NCI-H187 treated with DMSO at 0.1 percent for 48 hours (cell line): ENCODE data around the gene PEG3.

ENCODE experiments used
- DNase-seq: peaks from one replicate; lab custom pipeline; 2025; lab: John Stamatoyannopoulos, UW

Gene PEG3

DNA sequence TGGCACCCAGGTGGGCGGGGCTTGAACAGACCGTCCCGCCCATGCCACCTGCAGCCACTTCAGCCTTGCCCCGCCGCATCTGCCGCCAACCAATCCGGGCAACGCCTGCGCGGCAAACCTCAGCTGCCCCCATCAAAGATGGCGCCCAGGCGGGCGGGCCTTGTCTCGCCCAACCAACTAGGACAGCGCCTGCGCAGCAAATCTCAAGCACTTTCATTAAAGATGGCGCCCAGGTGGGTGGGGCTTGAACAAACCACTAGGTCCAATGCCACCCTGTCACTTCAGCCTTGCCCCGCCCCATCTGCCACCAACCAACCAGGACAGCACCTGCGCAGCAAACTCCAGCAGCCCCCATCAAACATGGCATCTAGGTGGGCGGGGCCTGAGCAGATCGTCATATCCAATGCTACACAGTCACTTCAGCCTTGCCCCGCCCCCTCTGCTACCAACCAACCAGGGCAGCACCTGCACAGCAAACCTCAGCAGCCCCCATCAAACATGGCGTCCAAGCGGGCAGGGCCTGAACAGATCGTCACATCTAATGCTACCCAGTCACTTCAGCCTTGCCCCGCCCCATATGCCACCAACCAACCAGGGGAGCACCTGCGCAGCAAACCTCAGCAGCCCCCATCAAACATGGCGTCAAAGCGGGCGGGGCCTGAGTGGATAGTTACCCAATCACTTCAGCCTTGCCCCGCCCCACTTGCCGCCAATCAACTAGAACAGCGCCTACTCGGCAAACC is 1.4 kb downstream of the PEG3 start:
- DNase-seq: no peak

DNA sequence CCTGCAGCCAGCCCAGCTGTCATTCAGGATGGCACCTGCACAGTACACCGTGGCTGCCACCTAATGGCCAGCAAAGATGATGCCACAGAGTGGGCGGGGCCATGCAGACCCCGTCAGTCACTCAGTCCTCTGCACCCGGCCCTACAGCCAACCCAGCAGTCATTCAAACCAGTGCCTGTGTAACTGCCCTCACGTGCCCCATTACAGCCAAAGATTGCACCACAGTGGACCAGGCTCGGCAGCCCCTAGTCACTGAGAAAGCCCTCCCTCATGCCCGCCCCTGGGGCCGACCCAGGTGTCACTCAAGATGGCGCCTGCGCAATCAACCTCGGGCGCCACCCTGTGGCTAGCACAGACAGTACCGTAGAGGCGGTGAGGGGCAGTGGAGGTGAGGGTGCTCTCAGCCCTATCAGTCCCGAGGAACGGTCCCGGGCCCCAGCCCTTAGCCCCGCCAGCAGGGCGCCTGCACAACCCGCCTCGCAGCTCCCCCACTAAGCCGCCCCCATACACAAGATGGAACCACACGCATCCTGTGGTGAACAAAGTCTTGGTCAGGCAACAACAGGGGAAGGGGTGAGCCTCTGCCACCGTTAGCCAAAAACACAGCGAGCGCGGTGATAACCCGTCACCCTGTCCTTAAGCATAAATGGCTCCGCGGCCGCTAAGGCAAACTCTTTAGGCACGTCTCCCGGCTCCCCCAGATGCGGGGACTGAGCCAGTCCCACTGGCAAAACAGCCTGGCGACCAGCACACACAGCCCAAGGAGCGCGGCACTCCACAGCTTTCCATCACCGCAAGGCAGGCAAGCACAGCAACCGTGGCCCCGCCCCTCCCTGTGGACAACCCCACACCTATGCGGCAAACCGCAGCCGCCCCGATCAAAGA is 2.3 kb downstream of the PEG3 start:
- DNase-seq: no peak

DNA sequence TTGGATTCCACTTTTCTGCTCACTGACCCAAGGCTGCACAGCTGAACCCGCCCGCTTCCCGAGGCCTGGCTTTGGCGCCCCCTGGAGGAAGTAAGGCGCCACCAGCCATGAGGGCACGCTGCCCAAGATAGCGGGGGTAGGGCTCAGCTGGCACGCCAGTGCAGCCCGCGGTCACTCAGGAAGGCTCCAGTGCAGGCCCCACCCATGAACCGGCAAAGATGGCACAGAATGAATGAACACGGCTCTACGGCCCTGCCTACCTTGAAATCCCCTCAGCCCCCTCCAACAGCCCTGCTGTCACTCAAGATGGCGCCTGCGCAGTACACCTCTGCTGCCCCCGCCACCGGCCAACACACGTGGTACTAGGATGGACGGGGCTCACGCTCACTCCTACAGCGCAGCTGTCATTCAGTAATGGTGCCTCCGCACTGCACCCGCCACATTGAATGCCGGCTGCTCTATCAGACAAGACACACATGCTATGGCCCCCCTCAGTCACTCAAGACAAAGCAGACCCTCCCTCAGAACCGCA is 3.0 kb downstream of the PEG3 start:
- no peak for DNase-seq

DNA sequence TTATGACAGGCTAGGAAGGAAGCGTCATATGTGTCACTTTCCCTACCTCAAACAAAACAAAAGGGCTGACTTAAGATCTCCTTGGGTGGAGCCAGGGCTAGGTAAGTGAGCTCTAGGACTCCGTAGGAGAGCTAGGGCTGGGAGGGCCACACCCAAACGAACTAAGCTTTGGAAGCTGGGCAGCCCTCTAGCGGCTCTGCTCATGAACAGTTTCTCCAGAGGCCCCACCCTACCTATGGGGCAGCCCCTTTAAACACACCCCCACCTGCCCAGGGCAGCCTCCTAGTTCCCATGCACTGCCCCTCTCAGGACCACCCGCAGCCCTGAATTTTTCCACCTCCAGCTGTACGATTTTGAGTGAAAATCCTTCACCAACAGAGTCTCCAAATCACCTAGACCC is 3.5 kb downstream of the PEG3 start:
- no peak for DNase-seq

DNA sequence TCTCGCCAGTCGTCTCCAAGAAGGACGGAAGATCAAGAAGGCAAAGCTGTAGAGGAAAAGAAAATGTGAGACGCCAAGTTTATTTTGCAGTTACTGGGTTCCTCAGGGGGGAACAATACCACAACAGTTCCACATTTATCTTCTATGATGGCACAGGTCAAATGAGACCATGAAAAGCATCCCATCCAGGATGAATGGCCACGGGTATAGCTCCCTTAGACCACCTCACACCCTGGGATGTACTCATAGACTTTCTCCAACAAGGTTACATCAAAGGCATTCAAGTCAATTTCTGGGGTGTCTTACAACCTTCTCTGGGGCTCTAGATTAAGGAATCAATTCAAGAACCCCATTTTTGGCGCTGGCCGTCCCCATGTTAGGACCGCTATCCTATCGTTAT is 4.5 kb downstream of the PEG3 start:
- DNase-seq: no peak

DNA sequence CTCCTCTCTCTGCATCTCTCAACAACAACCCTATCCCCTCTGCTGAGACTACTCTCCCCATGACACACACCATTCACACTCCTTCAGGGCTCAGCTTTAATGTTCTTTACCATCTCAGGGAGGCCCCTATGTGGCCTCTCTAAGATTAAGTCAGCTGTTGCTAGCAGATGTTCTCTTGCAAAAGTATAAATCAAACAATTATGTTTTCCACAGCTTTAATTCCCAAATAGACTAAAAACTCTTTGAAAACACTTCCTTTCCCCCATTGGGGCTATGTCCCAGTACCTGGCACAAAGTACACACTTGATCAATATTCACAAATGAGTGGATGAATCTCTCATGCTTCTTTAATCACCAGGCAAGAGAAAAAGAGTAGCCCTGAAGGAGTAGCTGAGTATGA is 5.1 kb downstream of the PEG3 start:
- DNase-seq: no peak

DNA sequence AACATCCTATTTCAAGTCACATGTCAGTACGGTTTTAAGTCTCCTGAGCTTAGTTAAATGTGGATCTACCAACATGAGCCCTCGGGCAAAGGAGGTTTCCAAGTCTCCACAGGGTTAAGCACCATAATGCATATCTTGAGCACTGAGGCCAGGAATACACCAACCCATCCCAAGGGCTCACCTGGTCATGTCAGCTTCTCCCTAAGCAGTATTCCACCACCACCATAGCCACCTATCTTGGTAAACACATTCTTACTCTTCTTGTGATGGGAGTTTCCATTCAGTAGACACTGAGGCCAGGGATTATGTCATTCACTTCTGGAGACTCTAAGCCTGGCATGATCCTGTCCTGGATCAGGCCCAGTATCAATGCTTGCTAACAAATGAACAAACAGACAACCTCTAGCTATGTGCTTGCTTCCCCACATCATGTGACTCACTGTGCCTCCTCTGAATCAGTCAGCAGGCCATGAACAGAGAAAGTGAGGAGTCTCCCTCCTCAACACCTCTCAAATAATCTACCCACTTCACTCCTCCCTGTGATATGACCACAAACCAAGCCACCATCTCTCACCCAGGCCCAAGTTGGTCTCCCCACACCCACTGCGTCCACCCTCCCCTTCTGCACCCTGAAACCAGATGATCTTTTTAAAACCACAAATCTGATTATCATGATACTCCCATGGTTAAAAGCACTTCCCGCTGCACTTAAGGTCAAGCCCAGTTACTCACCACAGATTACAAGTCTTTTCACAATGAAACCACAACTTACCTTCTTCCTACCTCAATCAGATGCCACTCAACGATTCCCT is 5.8 kb downstream of the PEG3 start:
- DNase-seq: no peak

DNA sequence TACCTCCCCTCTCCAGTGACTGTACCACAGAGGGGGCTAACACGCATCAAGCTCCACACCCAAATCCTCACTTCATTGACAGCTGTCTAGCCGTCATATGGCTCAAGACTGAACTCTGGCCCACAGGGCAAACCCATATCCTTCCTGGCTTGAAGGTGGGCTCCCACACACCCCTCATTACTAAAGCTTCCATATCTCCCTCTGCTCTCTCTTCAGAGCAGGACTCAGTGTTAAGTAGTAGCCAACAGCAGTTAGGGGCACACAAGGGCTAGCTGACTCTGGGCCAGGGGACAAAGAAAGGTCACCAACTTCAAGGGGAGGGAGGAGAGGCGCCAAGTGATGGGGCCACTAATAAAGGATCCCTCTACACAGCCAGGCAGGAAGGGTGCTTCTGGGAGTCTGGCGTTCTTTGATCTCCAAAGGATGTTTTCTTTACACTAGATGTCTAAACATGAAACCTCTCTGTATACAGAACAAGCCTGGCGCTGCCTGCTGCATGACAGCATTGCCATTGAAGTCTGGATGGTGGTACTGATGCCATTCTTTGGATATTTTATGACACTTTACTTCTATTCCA is 8.1 kb downstream of the PEG3 start:
- DNase-seq: no peak

DNA sequence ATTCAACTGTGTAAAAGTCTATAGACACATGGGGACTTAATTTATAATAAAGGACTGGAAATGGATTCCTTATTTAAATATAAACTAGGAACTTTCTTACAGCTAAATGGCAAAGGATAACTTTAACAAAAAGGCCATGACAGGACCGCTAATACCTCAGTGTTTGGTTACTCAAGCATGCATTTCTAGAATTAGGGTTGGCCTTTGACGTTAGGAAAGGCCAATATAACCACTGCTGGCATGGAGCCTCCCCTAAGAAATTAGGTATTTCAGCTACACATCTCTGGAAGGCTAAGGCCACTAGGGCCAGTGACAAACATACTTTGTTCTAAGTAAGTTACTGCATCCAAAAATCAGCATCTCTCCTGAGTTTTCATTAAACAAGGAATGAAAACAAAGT is 9.3 kb downstream of the PEG3 start:
- no peak for DNase-seq

DNA sequence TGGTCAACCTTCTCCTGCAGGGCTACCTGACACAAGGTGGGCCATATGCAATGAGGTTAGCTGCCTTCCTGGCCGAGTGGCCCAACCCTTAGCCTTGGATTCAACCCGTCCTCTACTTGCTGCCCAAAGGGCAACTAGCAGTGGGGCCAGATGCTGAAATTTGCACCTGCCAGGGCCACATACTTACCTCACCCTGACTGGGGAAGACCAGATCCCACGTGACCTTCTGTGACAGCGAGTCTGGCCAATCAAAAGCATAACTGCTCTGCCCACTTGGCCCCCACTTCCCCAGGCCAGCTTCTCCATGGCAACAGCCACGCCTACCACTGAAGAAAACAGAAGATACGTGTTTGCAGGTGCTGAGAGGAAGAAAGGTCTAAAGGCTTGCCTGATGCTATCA is 10.9 kb downstream of the PEG3 start:
- no peak for DNase-seq

DNA sequence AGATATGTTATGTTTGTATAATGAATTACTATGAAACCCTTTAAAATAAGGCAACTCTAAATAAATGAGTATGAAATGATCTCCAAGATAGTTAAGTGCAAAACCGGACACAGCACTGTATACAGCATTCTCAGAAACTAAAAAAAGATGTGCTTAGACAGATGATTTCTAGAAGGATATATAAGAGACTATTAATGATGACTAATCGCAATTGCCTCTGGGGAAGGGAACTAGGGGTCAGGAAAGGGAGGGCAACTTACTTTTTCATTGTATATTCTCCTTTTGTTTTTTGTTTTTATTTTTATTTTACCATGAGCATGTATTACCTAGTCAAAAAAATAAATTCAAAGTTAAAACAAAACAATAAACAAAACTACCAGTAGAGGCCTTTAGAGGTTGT is 12.8 kb downstream of the PEG3 start:
- no peak for DNase-seq

DNA sequence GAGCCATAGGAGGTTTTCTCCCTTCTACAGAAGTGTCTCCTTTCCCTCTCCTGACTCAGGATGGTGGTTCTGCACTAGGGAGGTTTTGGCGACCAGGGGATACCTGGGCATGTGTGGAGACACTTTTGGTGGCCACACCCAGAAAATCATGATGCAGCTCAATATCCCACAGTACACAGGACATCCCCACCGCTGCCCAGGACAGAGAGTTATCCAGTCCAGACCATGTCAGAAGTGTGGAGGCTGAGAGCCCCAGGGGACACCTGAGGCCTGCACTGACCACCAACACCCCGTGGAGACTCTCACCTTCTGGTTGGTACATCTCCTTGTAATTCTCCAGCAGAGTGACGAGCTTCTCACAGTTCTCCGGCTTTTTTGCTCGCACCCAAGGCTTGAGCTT is 16.6 kb downstream of the PEG3 start:
- DNase-seq: no peak

DNA sequence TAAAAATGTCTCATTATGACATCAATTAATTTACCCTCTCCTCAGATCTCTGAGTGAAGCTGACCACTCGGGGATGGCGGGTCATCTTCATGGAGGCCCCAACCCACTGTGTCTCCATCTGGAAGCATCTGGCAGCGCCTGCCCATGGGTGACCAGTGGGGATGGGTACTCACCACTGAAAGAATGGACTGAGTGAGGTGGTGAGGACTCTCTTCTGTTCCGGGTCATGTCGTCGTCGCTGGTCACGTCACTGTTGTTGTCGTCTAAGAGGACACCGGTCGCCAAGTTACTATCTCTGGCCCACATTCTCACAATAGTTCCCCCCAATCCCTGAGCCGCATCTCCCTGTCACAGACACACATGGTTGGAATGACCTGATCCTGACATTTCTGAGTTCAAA is 17.1 kb downstream of the PEG3 start:
- no peak for DNase-seq

DNA sequence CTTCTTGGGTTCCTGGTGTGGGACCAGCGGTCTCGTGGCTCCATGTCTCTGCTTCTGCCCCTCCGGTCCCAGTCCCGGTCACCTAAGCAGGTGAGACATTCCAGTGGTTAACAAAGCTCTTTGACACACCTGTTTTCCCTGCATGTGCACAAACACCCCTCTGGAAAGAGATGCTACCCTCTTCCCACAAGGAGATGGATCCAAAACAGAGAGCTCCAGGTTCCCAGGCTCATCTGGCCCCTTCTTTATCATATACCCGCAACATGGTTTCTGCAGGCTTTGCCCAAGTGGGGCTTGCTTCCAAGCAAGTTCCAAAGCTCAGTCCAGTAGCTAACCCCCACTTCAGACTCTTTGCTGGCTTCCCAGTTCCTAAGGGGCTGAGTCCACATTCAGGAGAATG is 17.8 kb downstream of the PEG3 start:
- no peak for DNase-seq

DNA sequence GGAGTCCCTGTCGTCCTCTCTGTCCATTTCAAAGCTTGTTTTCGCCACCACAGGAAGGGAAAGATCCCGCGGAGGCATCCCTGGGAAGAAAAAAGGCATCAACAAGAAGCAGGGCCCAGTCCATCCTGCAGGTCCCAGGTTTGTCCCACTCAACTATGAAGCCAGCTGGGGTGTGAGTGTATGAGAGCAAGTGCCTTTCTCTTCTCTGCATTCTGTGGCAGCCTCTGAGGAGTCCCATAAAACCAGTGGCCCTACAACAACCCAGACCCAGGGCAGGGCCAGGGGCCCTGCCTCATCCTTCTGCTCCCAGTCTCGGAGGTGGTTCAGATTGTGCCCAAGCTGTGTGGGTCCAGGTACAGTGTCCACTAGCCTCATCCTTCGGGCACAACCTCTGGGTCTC is 18.9 kb downstream of the PEG3 start:
- no peak for DNase-seq

DNA sequence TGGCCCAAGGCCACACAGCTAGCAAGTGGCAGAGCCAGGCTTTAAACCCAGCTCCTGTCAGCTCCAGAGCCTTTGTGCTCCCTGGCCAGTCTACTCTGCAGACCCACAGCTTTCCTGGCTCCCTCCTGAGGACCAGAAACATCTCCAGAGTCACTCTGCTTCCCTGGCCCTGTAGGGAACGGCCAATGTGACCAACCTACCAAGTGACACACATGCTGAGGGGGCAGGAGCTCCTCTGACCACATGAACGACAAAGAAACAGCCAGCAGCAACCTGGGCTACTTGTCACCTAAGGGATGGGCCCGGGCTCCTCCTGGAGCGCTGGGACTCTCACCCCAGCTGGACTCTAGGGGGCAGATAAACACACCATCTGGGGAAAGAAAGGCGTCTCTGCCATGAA is 19.3 kb downstream of the PEG3 start:
- DNase-seq: no peak

DNA sequence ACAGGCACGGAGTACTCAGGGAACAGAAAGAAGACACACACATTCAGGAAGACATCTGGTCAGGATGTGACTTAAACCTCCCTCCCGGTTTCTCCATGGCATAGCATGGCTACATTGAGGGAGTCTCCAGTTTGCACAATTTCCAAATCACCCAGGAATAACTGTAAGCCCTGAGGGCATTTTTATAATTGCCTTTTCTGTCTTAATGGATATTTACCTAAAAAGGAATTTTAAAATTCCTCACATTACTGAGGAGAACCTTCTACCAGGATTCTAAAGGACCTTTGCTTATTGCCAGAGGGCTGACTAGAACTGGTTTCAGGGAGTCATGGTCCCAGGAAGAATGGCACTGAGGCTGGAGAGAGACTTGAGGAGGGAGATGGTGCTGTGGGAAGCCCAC is 21.4 kb downstream of the PEG3 start:
- no peak for DNase-seq

DNA sequence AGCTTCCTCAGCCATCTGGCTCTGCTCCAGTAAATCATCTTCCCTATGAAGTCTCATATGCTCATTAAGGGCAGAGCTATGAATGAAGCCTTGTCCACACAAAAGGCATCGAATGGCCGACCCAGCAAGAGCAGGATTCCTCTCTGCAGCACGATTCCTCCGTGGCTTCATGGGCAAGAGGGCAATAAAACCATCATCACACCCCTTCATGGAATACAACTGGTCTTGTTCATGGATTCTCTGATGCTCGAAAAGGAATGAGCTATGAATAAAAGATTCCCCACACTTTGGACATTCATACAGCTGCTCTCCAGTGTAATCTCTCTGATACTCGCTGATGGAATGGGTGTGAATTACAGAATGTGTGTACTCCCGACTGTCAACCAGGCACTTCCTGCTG is 25.9 kb downstream of the PEG3 start:
- no peak for DNase-seq

DNA sequence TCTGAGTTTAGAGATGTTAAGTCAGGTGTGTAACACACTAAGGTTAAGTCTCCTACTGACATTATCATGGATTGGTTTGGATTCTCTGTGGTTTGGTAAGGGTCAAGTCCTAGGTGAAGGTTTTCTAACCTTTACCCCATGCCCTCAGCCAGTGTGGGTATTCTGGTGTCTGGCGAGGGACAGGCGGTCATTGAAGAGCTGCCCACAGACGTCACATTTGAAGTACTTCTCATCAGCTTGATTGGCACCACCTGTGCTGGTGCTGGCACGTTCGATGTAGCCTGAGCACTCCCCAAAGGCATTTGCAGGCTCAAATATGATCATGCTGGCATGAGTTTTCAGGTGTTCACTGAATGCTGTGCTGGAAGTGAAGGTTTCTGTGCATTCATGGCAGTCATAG is 27.0 kb downstream of the PEG3 start:
- DNase-seq: no peak

DNA sequence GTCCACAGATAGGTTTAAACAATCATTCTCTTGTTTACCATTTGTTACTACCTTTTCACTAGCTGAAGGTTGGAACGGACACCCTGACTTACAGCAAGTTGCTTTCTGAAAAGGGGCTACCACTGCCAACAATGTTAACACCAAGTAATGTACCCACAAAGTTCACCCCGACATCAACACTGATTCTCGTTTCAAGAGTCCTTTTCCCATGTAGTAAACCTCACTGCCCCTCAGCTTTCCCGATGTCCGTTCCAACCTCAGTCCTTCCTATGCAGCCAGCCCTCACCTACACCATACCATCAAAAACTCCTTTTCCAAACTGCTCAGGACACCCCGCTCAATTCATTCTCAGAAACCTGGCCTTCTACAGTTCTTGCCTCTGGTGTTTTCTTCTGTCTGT is 29.0 kb downstream of the PEG3 start:
- DNase-seq: no peak

DNA sequence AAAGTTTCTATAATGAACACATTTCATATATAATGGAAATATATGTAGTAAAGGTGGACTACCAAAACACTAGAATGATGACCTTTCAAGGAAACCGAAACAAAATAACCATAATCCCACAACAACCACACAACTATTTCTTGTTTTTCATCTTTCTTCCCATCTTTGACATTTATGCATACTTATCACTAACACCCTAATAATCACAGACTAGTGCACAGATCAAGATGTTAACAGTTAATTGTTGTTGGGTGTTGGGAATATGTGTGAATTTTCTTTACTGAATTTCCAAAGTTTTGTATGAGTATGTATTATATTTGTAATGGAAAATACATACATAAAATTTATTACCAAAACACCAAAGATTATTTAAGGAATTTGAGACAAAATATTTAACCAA is 30.3 kb downstream of the PEG3 start:
- DNase-seq: no peak

DNA sequence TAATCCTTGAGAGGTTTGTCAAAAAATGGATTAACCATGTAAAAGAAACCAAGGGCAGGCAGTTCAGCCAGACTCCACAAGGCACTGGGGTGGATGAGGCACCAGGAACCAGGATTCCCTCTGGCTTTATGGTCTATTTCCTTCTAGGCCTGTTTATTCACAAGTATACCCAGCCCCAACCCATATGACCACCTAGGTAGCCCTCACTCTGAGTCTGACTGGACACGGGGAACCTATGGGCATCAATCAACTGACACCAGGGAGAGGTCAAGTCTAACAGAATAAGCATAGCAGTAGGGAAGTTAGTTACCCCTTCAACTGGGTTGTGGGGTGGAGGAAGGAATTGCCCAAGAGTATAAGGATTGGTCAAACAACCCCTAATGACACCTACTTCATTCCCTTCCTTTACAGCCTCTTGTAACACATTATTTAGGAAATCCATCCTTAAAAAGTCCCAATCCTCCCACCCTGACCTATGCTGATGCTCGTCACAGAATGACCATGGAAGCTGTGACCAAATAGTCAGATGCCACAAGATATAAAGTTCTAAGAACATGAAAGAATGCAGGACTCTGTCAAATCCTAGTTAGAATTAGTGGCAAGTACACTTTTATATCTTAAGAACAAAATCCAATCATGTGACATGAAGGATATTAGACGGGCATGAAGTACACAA is 31.7 kb downstream of the PEG3 start:
- no peak for DNase-seq
